Parathyroid adenoma (tissue), 2 donors: ENCODE results near the gene GNAO1.

Experiments used
- H2AFZ ChIP-seq: fragments of 300-600 bp; sonication (generic); one replicate; pipeline ENCODE4 v1.7.0; 2017; ENCODE audit warnings: antibody characterized with exemption, mild to moderate bottlenecking
- H3K27ac ChIP-seq: fragments of 300-600 bp; sonication (generic); one replicate; pipeline ENCODE4 v1.7.0; 2017
- H3K27me3 ChIP-seq: fragments of 300-600 bp; sonication (generic); one replicate; pipeline ENCODE4 v1.7.0; 2017; ENCODE audit warnings: low read length; ENCODE audit not compliant: control insufficient read depth, insufficient read depth
- H3K36me3 ChIP-seq: fragments of 300-600 bp; sonication (generic); one replicate; pipeline ENCODE4 v1.7.0; 2017; ENCODE audit warnings: low read length; ENCODE audit not compliant: control insufficient read depth, insufficient read depth
- H3K4me1 ChIP-seq: fragments of 300-600 bp; sonication (generic); one replicate; pipeline ENCODE4 v1.7.0; 2017; ENCODE audit warnings: control low read depth
- H3K4me2 ChIP-seq: fragments of 300-600 bp; sonication (generic); one replicate; pipeline ENCODE4 v1.7.0; 2017; ENCODE audit warnings: low read length
- H3K4me3 ChIP-seq: fragments of 300-600 bp; sonication (generic); one replicate; pipeline ENCODE4 v1.7.0; 2017; ENCODE audit warnings: low read depth, low read length
- H3K79me2 ChIP-seq: fragments of 300-600 bp; sonication (generic); one replicate; pipeline ENCODE4 v1.7.0; 2017; ENCODE audit warnings: control low read depth
- H3K9ac ChIP-seq: fragments of 300-600 bp; sonication (generic); one replicate; pipeline ENCODE4 v1.7.0; 2017; ENCODE audit warnings: mild to moderate bottlenecking
- H3K9me3 ChIP-seq: fragments of 300-600 bp; sonication (generic); one replicate; pipeline ENCODE4 v1.7.0; 2017; ENCODE audit warnings: low read length; ENCODE audit not compliant: control insufficient read depth
- CTCF ChIP-seq: fragments of 300-600 bp; sonication (generic); IDR thresholded peaks from one replicate; pipeline ENCODE4 v1.7.0; 2017; ENCODE audit warnings: antibody characterized with exemption, mild to moderate bottlenecking
- donor health status: primary hyperparathyroidism.

GNAO1 gene

GRCh38 chr16:56226845-56227525 is 35.7 kb downstream of the GNAO1 start:
- Histone ChIP-seq H2AFZ (no peak overlapping the region), H3K4me1 (peaks cover 25% of the 10 kb centered on the region), H3K27ac (no peak overlapping the region), H3K9me3 (no peaks in the 10 kb centered on the region), H3K9ac (no peak overlapping the region), H3K4me3 (no peak overlapping the region), H3K27me3 (no peaks in the 10 kb centered on the region), H3K4me2 (no peak overlapping the region), H3K36me3 (no peaks in the 10 kb centered on the region), H3K79me2 (peaks cover 27% of the 10 kb centered on the region)
- no peak for TF ChIP-seq CTCF

- Histone ChIP-seq H3K27me3 (no peaks in the 10 kb centered on the region), H3K4me3 (no peak overlapping the region), H3K4me2 (no peak overlapping the region), H3K9me3 (no peaks in the 10 kb centered on the region), H3K36me3 (no peaks in the 10 kb centered on the region), H2AFZ (no peak overlapping the region), H3K4me1 (peaks cover 18% of the 10 kb centered on the region), H3K27ac (no peak overlapping the region), H3K79me2 (peaks cover 25% of the 10 kb centered on the region), H3K9ac (no peak overlapping the region)
- no peak for TF ChIP-seq CTCF
Observed at GRCh38 chr16:56227936-56228335, 36.6 kb downstream of the GNAO1 start.

GRCh38 chr16:56228476-56228875 is 37.2 kb downstream of the GNAO1 start:
- no peak for TF ChIP-seq CTCF
- H3K9me3 ChIP-seq, result no peaks in the 10 kb centered on the region
- no peak overlapping the region for H3K27ac ChIP-seq
- H2AFZ ChIP-seq, result no peak overlapping the region
- H3K79me2 ChIP-seq, result peaks cover 25% of the 10 kb centered on the region
- no peaks in the 10 kb centered on the region for H3K36me3 ChIP-seq
- H3K4me2 ChIP-seq, result no peak overlapping the region
- no peaks in the 10 kb centered on the region for H3K27me3 ChIP-seq
- H3K9ac ChIP-seq, result no peak overlapping the region
- peaks cover 15% of the 10 kb centered on the region for H3K4me1 ChIP-seq
- H3K4me3 ChIP-seq, result no peak overlapping the region

- TF ChIP-seq CTCF, result no peak
- no peak overlapping the region for H3K9ac ChIP-seq
- no peak overlapping the region for H3K4me2 ChIP-seq
- H3K9me3 ChIP-seq, result no peaks in the 10 kb centered on the region
- no peak overlapping the region for H3K27ac ChIP-seq
- no peak overlapping the region for H3K4me3 ChIP-seq
- H3K79me2 ChIP-seq, result peaks cover 19% of the 10 kb centered on the region
- no peaks in the 10 kb centered on the region for H3K36me3 ChIP-seq
- H3K4me1 ChIP-seq, result peaks cover 9% of the 10 kb centered on the region
- H3K27me3 ChIP-seq, result no peaks in the 10 kb centered on the region
- no peak overlapping the region for H2AFZ ChIP-seq
Observed at GRCh38 chr16:56233795-56234566, 42.7 kb downstream of the GNAO1 start.
